A172 (cell line): ENCODE results near the gene EID3. TPM values are rescaled to one million over a fixed set of nuclear protein-coding genes. Genes with fewer than 3 reads are reported as not detected.
"Not testable (repeated sequence)": the region's sequence is repeated elsewhere in the genome, so short reads cannot be mapped to it uniquely, and the experiment has no call there.

Experiments
- DNase-seq: peaks from one replicate; pipeline ENCODE4 v3.0.0-alpha.2; 2015; ENCODE audit warnings: low spot score
- total RNA-seq: library from RNA; depleted of rRNA; stranded (reverse); fragments of >200 nt; shearing (Covaris generic); gene quantifications from 2 replicates; pipeline ENCODE4 v1.2.3, GENCODE V29; 2014; rRNA removed

Gene EID3
- 1.1 and 5.7 TPM in 2 replicates for total RNA-seq

DNA sequence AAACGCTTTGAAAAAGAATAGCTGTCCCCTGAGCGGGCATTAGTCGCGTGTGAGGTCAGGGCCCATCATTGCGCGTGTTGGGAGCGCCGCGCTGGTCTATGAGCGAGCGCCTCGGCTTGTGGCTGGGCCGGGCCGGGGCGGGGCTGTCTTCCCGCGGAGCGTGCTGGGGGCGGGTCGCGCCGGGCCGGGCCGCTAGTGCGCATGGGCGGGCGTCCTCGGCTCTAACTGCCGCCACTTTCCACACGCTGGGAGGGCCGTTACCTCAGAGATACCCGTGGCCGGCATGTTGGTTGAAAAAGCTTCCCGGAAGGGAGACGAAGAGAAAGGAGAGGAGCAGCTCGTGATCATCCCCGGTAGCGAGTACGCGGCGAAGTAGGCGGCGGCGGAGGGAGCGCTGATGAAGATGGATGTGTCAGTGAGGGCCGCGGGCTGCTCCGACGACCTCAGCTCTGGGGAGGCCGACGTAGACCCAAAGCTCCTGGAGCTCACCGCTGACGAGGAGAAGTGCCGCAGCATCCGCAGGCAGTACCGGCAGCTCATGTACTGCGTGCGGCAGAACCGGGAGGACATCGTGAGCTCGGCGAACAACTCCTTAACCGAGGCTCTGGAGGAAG, at the start of gene EID3:
Gene EID3, plus strand, starts transcription at position 202 of the 614 bp plus-strand sequence. Its CDS starts 196 bp downstream, at position 398.
- no peak for DNase-seq

DNA sequence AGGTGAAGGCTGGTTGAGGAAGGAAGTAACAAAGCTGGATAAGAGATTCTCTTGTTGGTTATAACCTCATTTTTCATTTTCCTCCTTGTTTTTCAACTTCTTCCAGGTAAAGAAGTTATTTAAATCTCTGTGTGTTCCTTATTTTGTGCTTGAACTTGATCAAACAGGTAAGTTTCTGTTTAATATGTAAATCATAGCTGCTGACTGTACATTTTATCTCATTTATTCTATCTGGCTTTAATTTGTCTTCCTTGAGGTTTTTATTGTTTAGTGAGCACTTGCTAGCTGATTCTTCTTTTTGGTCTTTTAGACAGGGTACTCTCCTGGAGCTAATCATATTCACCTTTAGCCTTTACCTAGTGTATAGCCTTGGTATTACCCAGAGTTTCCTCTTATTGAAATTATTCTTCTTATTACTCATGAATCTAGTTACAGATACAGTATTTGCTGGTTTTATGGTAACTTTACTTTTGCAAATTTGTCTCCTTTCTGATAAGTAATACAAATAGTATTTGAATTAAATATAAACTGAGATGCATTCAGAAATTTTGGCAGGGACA, 45.5 kb upstream of the EID3 start:
- DNase-seq: no peak

DNA sequence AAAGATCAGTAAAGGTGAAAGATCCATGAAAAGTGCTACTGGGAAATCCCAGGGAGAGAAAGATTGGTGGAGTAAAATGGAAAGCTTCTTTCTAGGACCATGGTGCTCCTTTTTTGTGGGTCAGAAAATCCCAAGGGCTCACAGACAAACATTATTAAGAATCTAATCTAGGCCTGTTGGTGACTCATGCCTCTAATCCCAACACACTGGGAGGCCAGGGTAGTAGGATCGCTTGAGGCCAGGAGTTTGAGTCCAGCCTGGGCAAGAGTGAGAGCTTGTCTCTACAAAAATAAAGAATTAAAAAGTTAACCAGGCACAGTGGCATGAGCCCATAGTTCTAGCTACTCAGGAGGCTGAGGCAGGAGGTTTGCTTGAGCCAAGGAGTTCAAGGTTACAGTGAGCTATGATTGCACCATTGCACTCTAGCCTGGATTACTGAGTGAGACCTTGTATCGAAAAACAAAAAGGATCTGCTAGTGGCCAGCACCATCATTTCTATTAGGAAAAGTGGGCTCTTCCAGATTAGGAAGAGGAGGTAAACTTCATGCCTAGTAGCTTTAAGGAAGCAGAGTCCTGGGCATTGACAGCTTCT, 45.0 kb upstream of the EID3 start:
- no peak for DNase-seq

DNA sequence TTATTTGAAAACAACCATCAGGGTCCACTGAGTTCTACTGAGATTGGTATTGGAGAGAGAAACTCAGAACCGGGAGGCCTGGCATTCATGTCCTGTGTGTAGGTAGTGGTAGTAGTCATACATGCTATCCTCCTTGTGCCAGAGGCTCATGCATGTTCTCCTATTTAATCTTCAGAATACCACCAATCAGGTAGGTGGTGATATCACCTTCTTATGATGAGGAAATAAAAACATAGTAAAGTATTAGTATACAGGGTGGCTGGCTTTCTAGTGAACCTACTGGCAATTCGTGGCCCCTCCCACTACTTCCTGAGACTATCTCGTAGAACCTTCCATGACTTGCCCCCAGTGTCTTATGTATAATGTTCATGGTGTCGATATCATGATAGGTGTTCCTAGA, 40.5 kb upstream of the EID3 start:
- no peak for DNase-seq

DNA sequence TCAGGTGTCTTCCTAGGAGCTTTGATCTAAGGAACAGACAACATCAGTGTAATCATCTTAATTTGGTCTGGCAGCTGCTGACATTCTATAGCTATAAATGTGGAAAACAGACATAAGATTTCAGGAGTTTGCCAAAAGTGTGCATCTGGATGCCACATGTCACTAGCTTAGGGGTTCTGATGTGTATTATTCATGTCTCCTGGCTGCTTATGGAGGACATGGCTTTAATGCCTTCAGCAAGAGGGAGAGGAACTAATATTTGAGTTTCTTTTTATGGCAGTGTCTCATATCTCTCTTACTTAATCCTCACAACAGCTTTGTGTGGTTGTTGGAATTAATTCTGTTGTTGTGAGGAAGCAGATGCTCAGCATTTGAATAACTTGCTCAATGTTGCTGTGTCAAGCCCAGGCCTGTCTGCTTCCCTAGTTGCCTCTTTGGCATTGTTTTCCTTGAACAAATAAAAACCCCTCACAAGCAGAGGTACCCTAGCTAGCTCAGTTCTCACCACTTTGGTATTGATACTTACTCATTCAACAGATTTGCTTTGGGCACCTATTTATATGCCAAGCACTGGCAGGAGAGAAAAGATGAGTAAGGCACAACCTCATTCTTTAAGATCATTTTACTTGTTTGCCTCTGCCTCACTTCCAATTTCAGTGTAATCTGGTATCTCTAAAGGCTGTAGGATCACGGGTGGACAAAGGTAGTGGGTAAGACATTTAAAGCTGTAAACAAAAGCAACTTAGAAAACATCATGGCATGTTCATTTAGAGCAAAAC, 39.8 kb upstream of the EID3 start:
- DNase-seq: no peak

- not testable (repeated sequence) for DNase-seq
Measured at GRCh38 chr12:104265436-104265835, 38.1 kb upstream of the EID3 start.

DNA sequence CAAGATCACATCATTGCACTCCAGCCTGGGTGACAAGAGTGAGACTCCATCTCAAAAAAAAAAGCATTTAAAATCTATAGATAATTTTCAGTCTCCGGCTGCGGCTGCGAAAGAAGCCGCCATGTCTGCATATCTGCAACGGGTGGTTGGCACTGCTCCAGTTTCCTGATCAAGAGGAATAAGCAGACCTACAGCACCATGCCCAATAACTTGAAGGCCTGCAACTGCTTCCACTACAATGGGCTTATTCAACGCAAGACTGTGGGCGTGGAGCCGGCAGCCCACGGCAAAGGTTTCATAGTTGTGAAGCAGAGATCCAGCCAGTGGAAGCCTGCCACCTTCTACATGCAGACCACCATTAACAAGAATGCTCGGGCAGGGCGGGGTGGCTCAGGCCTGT, 30.6 kb upstream of the EID3 start:
- no peak for DNase-seq

DNA sequence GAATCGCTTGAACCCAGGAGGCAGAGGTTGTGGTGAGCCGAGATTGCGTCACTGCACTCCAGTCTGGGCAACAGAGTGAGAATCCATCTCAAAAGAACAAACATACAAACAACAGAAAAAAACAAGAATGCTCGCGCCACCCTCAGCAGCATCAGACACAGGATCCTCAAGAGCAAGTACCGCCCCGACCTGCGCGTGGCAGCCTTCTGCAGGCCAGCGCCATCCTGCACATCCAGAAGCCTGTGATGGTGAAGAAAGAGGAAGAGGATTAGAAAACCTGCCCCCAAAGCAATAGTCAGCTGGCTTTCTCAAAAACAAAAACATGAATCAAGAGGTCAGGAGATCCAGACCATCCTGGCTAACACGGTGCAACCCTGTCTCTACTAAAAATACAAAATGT, 30.0 kb upstream of the EID3 start:
- no peak for DNase-seq

DNA sequence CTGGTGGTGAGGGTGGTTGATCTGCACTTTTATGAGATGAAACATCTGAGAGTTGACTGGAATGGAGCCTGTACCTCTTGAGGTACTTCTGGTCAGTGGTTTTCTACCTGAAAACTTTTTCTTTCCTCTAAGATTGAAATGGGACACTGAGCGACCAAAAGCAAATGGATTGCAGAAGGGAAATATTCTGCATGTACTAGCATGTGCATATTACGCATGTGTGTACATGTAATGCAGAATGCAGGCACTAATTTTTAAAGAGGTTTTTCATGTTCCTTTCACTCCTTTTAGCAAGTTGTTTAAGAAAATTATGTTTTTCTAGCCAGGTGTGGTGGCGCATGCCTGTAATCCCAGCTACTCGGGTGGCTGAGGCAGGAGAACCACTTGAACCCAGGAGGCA, 28.7 kb upstream of the EID3 start:
- no peak for DNase-seq

- no peak for DNase-seq
Measured at GRCh38 chr12:104275689-104276088, 27.9 kb upstream of the EID3 start.

GRCh38 chr12:104276273-104277131, 27.0 kb upstream of the EID3 start:
- DNase-seq: peak; percentile 48

DNA sequence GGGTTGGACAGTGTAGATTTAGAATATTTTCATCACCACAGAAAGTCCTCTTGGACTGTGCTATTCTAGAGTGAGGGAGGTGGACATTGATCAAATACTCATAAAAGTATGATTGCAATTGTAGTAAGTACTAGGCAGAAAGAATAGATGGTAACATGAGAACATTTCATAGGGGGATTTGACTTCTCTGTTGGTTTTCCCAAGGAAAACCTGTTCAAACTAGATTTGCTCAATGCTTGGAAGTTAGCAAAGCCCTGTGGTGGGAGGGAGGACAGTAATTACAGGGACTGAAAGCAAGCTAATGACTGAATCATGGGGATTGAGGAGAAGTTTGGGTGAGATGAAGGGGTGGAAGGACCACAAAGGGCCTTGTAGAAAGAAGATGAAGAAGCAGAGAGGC, 24.4 kb upstream of the EID3 start:
- no peak for DNase-seq

DNA sequence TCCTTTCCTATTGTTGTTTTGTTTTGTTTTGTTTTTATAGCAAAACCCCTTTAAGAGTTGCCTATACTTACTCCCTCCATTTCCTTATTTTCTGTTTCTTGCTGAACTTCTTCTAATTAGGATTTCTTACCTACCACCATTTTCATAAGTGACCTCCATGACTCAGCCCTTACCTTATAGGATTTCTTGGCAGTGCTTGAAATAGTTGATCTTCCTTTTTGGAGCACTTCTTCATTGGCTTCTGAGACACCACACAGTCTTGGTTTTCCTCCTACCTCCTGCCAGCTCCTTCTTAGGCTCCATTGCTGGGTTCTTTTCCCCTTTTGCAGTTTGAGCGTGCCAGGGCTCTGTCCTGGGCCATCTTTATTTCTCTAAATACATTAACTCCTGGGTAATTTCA, 23.4 kb upstream of the EID3 start:
- no peak for DNase-seq

GRCh38 chr12:104280717-104281458, 22.7 kb upstream of the EID3 start:
- DNase-seq: peak; percentile 96

GRCh38 chr12:104281636-104282035, 21.9 kb upstream of the EID3 start:
- DNase-seq: peak; percentile 64

DNA sequence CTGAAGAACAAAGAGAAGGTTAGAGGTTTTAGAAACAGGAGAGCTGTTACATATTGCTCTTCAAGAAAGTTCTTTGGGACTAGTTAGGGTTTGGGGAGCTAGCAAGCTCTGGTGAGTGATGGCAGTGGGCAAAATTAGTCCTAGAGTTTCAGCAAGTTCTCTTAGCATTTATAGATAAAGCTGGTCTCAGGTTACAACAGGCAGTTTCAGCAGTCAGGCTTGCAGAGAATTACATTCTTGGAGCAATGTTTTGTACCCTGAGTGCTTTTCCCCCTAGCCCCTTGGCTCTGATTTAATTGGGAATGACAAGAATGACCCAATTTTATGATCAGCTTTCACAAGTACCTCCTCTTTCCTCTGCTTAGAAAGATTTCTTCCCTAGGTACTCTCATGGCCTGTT, 21.4 kb upstream of the EID3 start:
- no peak for DNase-seq

- DNase-seq: no peak
Measured at GRCh38 chr12:104285740-104286515, 17.6 kb upstream of the EID3 start.

DNA sequence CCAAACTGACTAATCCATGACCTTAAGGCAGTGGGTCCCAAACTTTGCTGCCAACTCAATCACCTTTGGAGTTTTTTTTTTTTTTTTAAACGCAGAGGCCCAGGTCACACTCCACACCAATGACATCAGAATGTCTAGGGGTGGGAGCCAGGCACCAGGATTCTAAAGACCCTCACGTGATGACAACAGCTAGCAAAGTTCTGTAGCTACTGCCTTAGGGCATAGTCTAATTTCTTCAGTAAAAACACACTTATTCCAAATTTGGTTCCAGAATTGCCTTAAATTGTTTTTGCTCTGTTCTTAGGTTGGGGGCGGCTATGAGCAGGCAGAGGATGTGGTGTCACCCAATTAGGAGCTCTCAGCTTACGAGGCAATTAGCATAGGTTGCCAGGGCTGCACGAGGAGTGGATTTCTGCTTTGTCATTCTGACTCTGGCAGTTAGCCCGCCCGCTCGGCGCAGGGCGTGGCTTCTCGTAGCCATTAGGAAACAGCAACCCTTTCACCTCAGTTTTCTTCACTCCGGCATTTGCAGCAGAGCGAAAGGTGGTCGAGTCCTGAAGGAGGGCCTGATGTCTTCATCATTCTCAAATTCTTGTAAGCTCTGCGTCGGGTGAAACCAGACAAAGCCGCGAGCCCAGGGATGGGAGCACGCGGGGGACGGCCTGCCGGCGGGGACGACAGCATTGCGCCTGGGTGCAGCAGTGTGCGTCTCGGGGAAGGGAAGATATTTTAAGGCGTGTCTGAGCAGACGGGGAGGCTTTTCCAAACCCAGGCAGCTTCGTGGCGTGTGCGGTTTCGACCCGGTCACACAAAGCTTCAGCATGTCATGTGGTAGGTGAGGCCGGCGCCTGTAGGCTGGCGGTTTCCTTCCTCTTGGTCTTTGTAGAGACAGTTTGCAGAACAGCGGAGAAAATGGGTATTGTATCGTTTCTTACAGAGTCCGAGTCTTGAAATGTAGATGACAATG, 16.7 kb upstream of the EID3 start:
- DNase-seq: peak; percentile 98

DNA sequence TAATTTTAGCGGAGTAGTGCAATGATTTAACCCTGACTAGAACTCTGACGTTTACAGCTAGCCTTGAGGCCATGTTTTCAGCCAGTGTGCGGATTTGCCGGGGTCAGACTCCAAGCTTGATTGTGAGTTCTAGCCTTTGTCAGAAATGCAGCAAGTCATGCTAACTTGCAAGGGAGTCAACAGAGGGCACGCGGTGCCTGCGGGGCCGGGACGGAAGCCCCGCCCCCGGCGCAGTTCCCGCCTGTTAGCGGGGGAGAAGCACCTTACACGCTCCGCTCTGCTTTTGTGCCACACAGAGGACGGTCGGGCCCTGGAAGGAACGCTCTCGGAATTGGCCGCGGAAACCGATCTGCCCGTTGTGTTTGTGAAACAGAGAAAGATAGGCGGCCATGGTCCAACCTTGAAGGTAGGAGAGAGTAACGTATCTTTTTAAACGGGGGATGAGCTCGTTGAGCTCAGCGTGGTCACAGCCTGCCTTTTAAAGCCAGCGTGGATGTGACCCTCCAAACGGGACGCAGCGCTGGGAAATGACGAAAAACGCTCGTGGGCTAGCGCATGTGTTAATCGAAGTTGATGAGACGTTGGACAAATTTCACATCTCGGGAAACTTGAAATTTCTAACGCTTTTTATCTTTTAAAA, 14.8 kb upstream of the EID3 start:
- peak; percentile 65 for DNase-seq
